OCI-LY7 (cell line): Measurements from ENCODE around the gene SPATA21. TPM values are rescaled to one million over a fixed set of nuclear protein-coding genes. Genes with fewer than 3 reads are reported as not detected.

Experiments used
- BruUV-seq: library from RNA; stranded (reverse); fragments of 400-500 nt; replicated peaks from 2 replicates; lab custom pipeline; 2021; lab: Mats Ljungman, UMichigan
- CTCF ChIA-PET: fragments of 300-600 bp; sonication (Branson Sonifier 250); formaldehyde crosslinking; loops from one replicate; lab custom pipeline; 2022; ENCODE audit warnings: antibody characterized with exemption; ENCODE audit not compliant: unreplicated experiment; lab: Charles Lee
- POLR2A ChIA-PET: fragments of 300-600 bp; sonication (Branson Sonifier 250); formaldehyde crosslinking; loops from one replicate; lab custom pipeline; 2022; ENCODE audit warnings: antibody characterized with exemption; lab: Charles Lee
- DNase-seq: peaks from one replicate; pipeline ENCODE4 v3.0.0-alpha.2; 2015; ENCODE audit warnings: low spot score
- H2AFZ ChIP-seq: fragments of 200-600 bp; sonication (generic), shearing (Covaris generic); 2 replicates; pipeline ENCODE4 v1.6.1; 2014; ENCODE audit warnings: mild to moderate bottlenecking, antibody characterized with exemption, low read length, moderate library complexity
- H3K27ac ChIP-seq: fragments of 200-600 bp; sonication (generic); 2 replicates; pipeline ENCODE4 v1.5.1; 2014; ENCODE audit warnings: mixed run types, low read depth, mild to moderate bottlenecking, moderate library complexity, low read length, inconsistent platforms; ENCODE audit not compliant: poor library complexity, severe bottlenecking
- H3K36me3 ChIP-seq: fragments of 200-600 bp; sonication (generic); 2 replicates; pipeline ENCODE4 v1.6.1; 2014; ENCODE audit warnings: mild to moderate bottlenecking, antibody characterized with exemption, low read length, moderate library complexity, mixed read lengths; ENCODE audit not compliant: insufficient read depth
- H3K4me1 ChIP-seq: fragments of 200-600 bp; sonication (generic); 2 replicates; pipeline ENCODE4 v1.5.1; 2014; ENCODE audit warnings: mild to moderate bottlenecking, low read length; ENCODE audit not compliant: insufficient read depth, poor library complexity, severe bottlenecking
- H3K4me2 ChIP-seq: fragments of 200-600 bp; sonication (generic); 2 replicates; pipeline ENCODE4 v1.6.1; 2014; ENCODE audit warnings: mild to moderate bottlenecking, low read length
- H3K4me3 ChIP-seq: fragments of 200-600 bp; sonication (generic); 2 replicates; pipeline ENCODE4 v1.5.1; 2014; ENCODE audit warnings: mild to moderate bottlenecking, low read depth, low read length; ENCODE audit not compliant: poor library complexity, severe bottlenecking
- H3K79me2 ChIP-seq: fragments of 200-600 bp; sonication (generic); 2 replicates; pipeline ENCODE4 v1.6.1; 2016; ENCODE audit warnings: low read depth, mild to moderate bottlenecking, low read length, moderate library complexity, mixed read lengths; ENCODE audit not compliant: insufficient read depth
- H3K9me2 ChIP-seq: fragments of 200-600 bp; sonication (generic); 2 replicates; pipeline ENCODE4 v1.6.1; 2016; ENCODE audit warnings: mild to moderate bottlenecking, low read length, mixed read lengths; ENCODE audit not compliant: insufficient read depth
- H3K9me3 ChIP-seq: fragments of 200-600 bp; sonication (generic); 2 replicates; pipeline ENCODE4 v1.6.1; 2014; ENCODE audit warnings: mild to moderate bottlenecking, mixed run types, low read length, mixed read lengths
- H4K20me1 ChIP-seq: fragments of 200-600 bp; sonication (generic); 2 replicates; pipeline ENCODE4 v1.6.1; 2014; ENCODE audit warnings: mild to moderate bottlenecking, antibody characterized with exemption, low read length, moderate library complexity, mixed read lengths; ENCODE audit not compliant: insufficient read depth
- EZH2phosphoT487 ChIP-seq: fragments of 200-600 bp; sonication (generic); IDR thresholded peaks from 2 replicates; pipeline ENCODE4 v1.6.1; 2018; ENCODE audit warnings: low read depth, borderline replicate concordance, mild to moderate bottlenecking, mixed run types, antibody characterized with exemption, low read length, moderate library complexity, mixed read lengths
- intact Hi-C: fragments of 100-400 bp; cut with micrococcal nuclease; formaldehyde crosslinking; loops from one replicate; pipeline ENCODE4 v1.10.0; 2022; ENCODE audit not compliant: unreplicated experiment
- total RNA-seq, 2 experiments: library from RNA; depleted of rRNA in 1 of 2; stranded (reverse); fragments of >200 nt in 1 of 2; shearing (Covaris generic) in 1 of 2; gene quantifications; 2 replicates each; pipeline ENCODE4 v1.2.3, GENCODE V29; 2014 to 2022
- TF ChIP-seq, protein P1 (sequence below): fragments of 200-600 bp; sonication (generic); conservative IDR thresholded peaks from 2 replicates; pipeline ENCODE4 v1.5.1; 2014; ENCODE audit warnings: mild to moderate bottlenecking, antibody characterized with exemption, low read length, moderate library complexity, mixed read lengths

Gene SPATA21
- total RNA-seq, 2 experiments from 2014 or later: 0.40 TPM; not detected in 1

DNA sequence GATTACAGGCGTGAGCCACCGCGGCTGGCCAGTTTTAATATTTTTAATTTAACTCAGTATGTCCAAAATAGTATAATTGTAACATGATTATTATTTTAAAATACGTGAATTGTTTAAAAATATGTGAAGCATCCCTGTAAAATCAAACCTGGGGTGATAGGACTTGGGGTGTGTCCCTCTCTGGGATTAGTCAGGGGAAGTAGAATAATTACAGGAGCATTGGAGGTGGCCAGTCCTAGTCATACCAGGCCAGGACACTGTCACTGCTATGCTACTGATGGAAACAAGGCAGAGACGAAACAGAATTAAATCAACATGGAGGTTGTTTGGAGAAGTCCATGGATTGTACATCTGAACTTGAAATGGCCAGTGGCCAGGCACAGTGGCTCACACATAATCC is 53.3 kb downstream of the SPATA21 start:
- Histone ChIP-seq H3K9me3 (no peaks in the 10 kb centered on the region), H3K4me2 (no peak overlapping the region), H3K36me3 (peaks cover 50% of the 10 kb centered on the region), H2AFZ (no peak overlapping the region), H4K20me1 (peaks cover 16% of the 10 kb centered on the region; the same call in 1 of the 2 replicates), H3K9me2 (no peaks in the 10 kb centered on the region), H3K4me1 (peaks cover 16% of the 10 kb centered on the region), H3K79me2 (peaks cover 100% of the 10 kb centered on the region), H3K27ac (no peak overlapping the region), H3K4me3 (no peak overlapping the region)
- CTCF ChIA-PET: no interaction called here
- no peak for DNase-seq
- intact Hi-C loops: no loop called here
- no TSS peak for BruUV-seq
- POLR2A ChIA-PET: interaction anchor here (0.6 kb wide), 1 partner anchor 27 kb away, joined by 3 read pairs; no protein-coding TSS in a partner anchor
- no peak for TF ChIP-seq EZH2phosphoT487
- TF ChIP-seq, protein P1, sequence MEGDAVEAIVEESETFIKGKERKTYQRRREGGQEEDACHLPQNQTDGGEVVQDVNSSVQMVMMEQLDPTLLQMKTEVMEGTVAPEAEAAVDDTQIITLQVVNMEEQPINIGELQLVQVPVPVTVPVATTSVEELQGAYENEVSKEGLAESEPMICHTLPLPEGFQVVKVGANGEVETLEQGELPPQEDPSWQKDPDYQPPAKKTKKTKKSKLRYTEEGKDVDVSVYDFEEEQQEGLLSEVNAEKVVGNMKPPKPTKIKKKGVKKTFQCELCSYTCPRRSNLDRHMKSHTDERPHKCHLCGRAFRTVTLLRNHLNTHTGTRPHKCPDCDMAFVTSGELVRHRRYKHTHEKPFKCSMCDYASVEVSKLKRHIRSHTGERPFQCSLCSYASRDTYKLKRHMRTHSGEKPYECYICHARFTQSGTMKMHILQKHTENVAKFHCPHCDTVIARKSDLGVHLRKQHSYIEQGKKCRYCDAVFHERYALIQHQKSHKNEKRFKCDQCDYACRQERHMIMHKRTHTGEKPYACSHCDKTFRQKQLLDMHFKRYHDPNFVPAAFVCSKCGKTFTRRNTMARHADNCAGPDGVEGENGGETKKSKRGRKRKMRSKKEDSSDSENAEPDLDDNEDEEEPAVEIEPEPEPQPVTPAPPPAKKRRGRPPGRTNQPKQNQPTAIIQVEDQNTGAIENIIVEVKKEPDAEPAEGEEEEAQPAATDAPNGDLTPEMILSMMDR: no peak

DNA sequence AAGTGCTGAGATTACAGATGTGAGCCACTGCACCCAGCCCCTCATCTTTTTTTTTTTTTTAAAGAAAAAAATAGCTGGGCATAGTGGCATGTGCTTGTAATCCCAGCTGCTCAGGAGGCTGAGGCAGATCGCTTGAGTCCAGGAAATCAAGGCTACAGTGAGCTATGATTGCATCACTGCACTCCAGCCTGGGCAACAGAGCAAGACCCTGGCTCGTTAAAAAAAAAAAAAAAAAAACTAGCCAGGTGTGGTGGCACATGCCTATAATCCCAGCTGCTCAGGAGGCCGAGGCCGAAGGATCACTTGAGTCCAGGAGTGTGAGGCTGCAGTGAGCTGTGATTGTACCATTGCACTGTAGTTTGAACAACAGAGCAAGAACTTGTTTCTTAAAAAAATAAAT is 56.4 kb downstream of the SPATA21 start:
- Histone ChIP-seq H4K20me1 (peaks cover 24% of the 10 kb centered on the region), H3K4me2 (no peak overlapping the region), H3K4me3 (no peak overlapping the region), H2AFZ (no peak overlapping the region), H3K4me1 (peaks cover 3% of the 10 kb centered on the region), H3K27ac (no peak overlapping the region), H3K9me2 (no peaks in the 10 kb centered on the region), H3K9me3 (no peaks in the 10 kb centered on the region), H3K79me2 (peaks cover 100% of the 10 kb centered on the region), H3K36me3 (peaks cover 53% of the 10 kb centered on the region)
- TF ChIP-seq, protein P1: no peak
- TF ChIP-seq EZH2phosphoT487: no peak
- no peak for DNase-seq
- intact Hi-C loops: no loop called here
- BruUV-seq: no TSS peak
- ChIA-PET CTCF (interaction anchor here (0.6 kb wide), 2 partner anchors 192 to 243 kb away, joined by 3 read pairs; no protein-coding TSS in a partner anchor), POLR2A (interaction anchor here (0.6 to 1.2 kb wide), 4 partner anchors 12 to 325 kb away, joined by 3 read pairs; no protein-coding TSS in a partner anchor)

DNA sequence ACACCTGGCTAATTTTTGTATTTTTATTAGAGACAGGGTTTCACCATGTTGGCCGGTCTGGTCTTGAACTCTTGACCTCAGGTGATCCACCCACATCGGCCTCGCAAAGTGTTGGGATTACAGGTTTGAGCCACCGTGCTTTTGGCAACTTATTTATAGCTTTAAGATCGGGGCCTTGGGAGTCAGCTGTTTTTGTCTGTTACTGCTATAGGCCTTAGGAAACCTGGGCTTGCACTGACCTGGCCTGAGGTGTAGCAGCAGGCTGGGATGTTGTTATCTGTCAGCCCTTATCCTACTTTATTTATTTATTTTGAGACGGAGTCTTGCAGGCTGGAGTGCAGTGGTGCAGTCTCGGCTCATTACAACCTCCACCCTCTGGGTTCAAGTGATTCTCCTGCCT is 58.8 kb downstream of the SPATA21 start:
- H4K20me1 ChIP-seq: peaks cover 27% of the 10 kb centered on the region
- intact Hi-C loops: no loop called here

More for the DNA sequence above, 58.8 kb downstream of the SPATA21 start:
- Histone ChIP-seq H3K4me2 (no peak overlapping the region), H3K9me3 (no peaks in the 10 kb centered on the region), H2AFZ (no peak overlapping the region), H3K4me1 (peaks cover 3% of the 10 kb centered on the region), H3K9me2 (no peaks in the 10 kb centered on the region), H3K4me3 (no peak overlapping the region), H3K27ac (no peak overlapping the region), H3K36me3 (peaks cover 61% of the 10 kb centered on the region), H3K79me2 (peaks cover 100% of the 10 kb centered on the region)
- CTCF ChIA-PET: no interaction called here
- no peak for DNase-seq
- no TSS peak for BruUV-seq
- POLR2A ChIA-PET: no interaction called here
- TF ChIP-seq, protein P1: no peak
- TF ChIP-seq EZH2phosphoT487: no peak
